Activated naive CD8-positive, alpha-beta T cell (primary cell): Measurements from ENCODE around the gene CXXC5.

Source experiments
- H3K27ac Mint-ChIP-seq: one replicate; pipeline ENCODE4 v1.8.0; 2021; ENCODE audit warnings: mixed read lengths
- H3K27me3 Mint-ChIP-seq: one replicate; pipeline ENCODE4 v1.8.0; 2021; ENCODE audit warnings: mixed read lengths
- H3K36me3 Mint-ChIP-seq: one replicate; pipeline ENCODE4 v1.8.0; 2021; ENCODE audit warnings: mixed read lengths
- H3K4me1 Mint-ChIP-seq: one replicate; pipeline ENCODE4 v1.8.0; 2021; ENCODE audit warnings: low read depth, mixed read lengths
- H3K4me3 Mint-ChIP-seq: one replicate; pipeline ENCODE4 v1.8.0; 2021; ENCODE audit warnings: mild to moderate bottlenecking, mixed read lengths
- H3K9me3 Mint-ChIP-seq: one replicate; pipeline ENCODE4 v1.8.0; 2021; ENCODE audit warnings: low read depth, mixed read lengths

CXXC5 gene

GRCh38 chr5:139664727-139665351, 16.7 kb downstream of the CXXC5 start:
- H3K4me1 Mint-ChIP-seq: peaks cover 29% of the 10 kb centered on the region
- no peak overlapping the region for H3K27ac Mint-ChIP-seq

GRCh38 chr5:139665626-139666025, 17.5 kb downstream of the CXXC5 start:
- Mint-ChIP-seq H3K4me1 (peaks cover 36% of the 10 kb centered on the region), H3K9me3 (no peaks in the 10 kb centered on the region), H3K27ac (no peak overlapping the region), H3K4me3 (no peak overlapping the region), H3K36me3 (no peaks in the 10 kb centered on the region), H3K27me3 (no peaks in the 10 kb centered on the region)

More at GRCh38 chr5:139664727-139665351, 16.7 kb downstream of the CXXC5 start:
- Mint-ChIP-seq H3K27me3 (no peaks in the 10 kb centered on the region), H3K9me3 (no peaks in the 10 kb centered on the region), H3K36me3 (no peaks in the 10 kb centered on the region), H3K4me3 (no peak overlapping the region)

GRCh38 chr5:139666551-139666950, 18.4 kb downstream of the CXXC5 start:
- no peaks in the 10 kb centered on the region for H3K27me3 Mint-ChIP-seq
- no peaks in the 10 kb centered on the region for H3K9me3 Mint-ChIP-seq
- peak overlapping the region; percentile 50 for H3K27ac Mint-ChIP-seq
- H3K4me3 Mint-ChIP-seq: no peak overlapping the region
- no peaks in the 10 kb centered on the region for H3K36me3 Mint-ChIP-seq
- H3K4me1 Mint-ChIP-seq: peaks cover 38% of the 10 kb centered on the region

GRCh38 chr5:139667001-139667729, 19.0 kb downstream of the CXXC5 start:
- Mint-ChIP-seq H3K27me3 (no peaks in the 10 kb centered on the region), H3K27ac (no peak overlapping the region), H3K4me1 (peaks cover 38% of the 10 kb centered on the region), H3K36me3 (no peaks in the 10 kb centered on the region), H3K4me3 (peak overlapping the region; percentile 62), H3K9me3 (no peaks in the 10 kb centered on the region)

GRCh38 chr5:139667730-139668063, 19.5 kb downstream of the CXXC5 start:
- Mint-ChIP-seq H3K36me3 (no peaks in the 10 kb centered on the region), H3K9me3 (no peaks in the 10 kb centered on the region), H3K4me1 (peaks cover 38% of the 10 kb centered on the region), H3K27me3 (no peaks in the 10 kb centered on the region), H3K27ac (no peak overlapping the region), H3K4me3 (peak overlapping the region; percentile 62)

- no peaks in the 10 kb centered on the region for H3K27me3 Mint-ChIP-seq
- H3K9me3 Mint-ChIP-seq: no peaks in the 10 kb centered on the region
- no peaks in the 10 kb centered on the region for H3K36me3 Mint-ChIP-seq
- peak overlapping the region; percentile 77 for H3K4me3 Mint-ChIP-seq
- peaks cover 36% of the 10 kb centered on the region for H3K4me1 Mint-ChIP-seq
- H3K27ac Mint-ChIP-seq: peak overlapping the region; percentile 66
These were observed 20.1 kb downstream of the CXXC5 start for GRCh38 chr5:139668064-139668880.

GRCh38 chr5:139668924-139669661, 20.9 kb downstream of the CXXC5 start:
- Mint-ChIP-seq H3K27ac (peak overlapping the region; percentile 41), H3K4me3 (peak overlapping the region; percentile 77), H3K9me3 (no peaks in the 10 kb centered on the region), H3K27me3 (no peaks in the 10 kb centered on the region), H3K36me3 (no peaks in the 10 kb centered on the region), H3K4me1 (peaks cover 35% of the 10 kb centered on the region)

GRCh38 chr5:139669662-139670368, 21.7 kb downstream of the CXXC5 start:
- Mint-ChIP-seq H3K4me3 (peak overlapping the region; percentile 77), H3K4me1 (peaks cover 35% of the 10 kb centered on the region), H3K9me3 (no peaks in the 10 kb centered on the region), H3K36me3 (no peaks in the 10 kb centered on the region), H3K27ac (peak overlapping the region; percentile 71), H3K27me3 (no peaks in the 10 kb centered on the region)

- peak overlapping the region; percentile 71 for H3K27ac Mint-ChIP-seq
- H3K9me3 Mint-ChIP-seq: no peaks in the 10 kb centered on the region
- H3K36me3 Mint-ChIP-seq: no peaks in the 10 kb centered on the region
- peak overlapping the region; percentile 63 for H3K4me3 Mint-ChIP-seq
- no peaks in the 10 kb centered on the region for H3K27me3 Mint-ChIP-seq
- H3K4me1 Mint-ChIP-seq: peaks cover 35% of the 10 kb centered on the region
These were observed 22.4 kb downstream of the CXXC5 start for GRCh38 chr5:139670369-139671095.

GRCh38 chr5:139671096-139671841, 23.1 kb downstream of the CXXC5 start:
- Mint-ChIP-seq H3K4me1 (peaks cover 35% of the 10 kb centered on the region), H3K27ac (no peak overlapping the region), H3K9me3 (no peaks in the 10 kb centered on the region), H3K27me3 (no peaks in the 10 kb centered on the region), H3K36me3 (no peaks in the 10 kb centered on the region), H3K4me3 (no peak overlapping the region)

GRCh38 chr5:139675213-139675612, 27.1 kb downstream of the CXXC5 start:
- no peaks in the 10 kb centered on the region for H3K9me3 Mint-ChIP-seq
- H3K4me3 Mint-ChIP-seq: no peak overlapping the region
- no peaks in the 10 kb centered on the region for H3K27me3 Mint-ChIP-seq
- no peak overlapping the region for H3K27ac Mint-ChIP-seq
- H3K4me1 Mint-ChIP-seq: peaks cover 5% of the 10 kb centered on the region
- peaks cover 2% of the 10 kb centered on the region for H3K36me3 Mint-ChIP-seq

- H3K27me3 Mint-ChIP-seq: no peaks in the 10 kb centered on the region
- H3K4me3 Mint-ChIP-seq: no peak overlapping the region
- no peaks in the 10 kb centered on the region for H3K4me1 Mint-ChIP-seq
- no peaks in the 10 kb centered on the region for H3K9me3 Mint-ChIP-seq
- H3K36me3 Mint-ChIP-seq: peaks cover 2% of the 10 kb centered on the region
- H3K27ac Mint-ChIP-seq: no peak overlapping the region
These were observed 27.7 kb downstream of the CXXC5 start for GRCh38 chr5:139675825-139676224.

GRCh38 chr5:139676406-139676805, 28.3 kb downstream of the CXXC5 start:
- Mint-ChIP-seq H3K4me1 (no peaks in the 10 kb centered on the region), H3K9me3 (no peaks in the 10 kb centered on the region), H3K36me3 (peaks cover 2% of the 10 kb centered on the region), H3K27ac (no peak overlapping the region), H3K27me3 (no peaks in the 10 kb centered on the region), H3K4me3 (no peak overlapping the region)
